Stimulated activated naive CD8-positive, alpha-beta T cell treated with anti-CD3 and anti-CD28 coated beads, Interleukin-15, amount 100 ng/mL, for 72 hours (primary cell): ENCODE results near the gene KRT76.
A peak's percentile ranks its signal among the peaks of the same experiment; 100 is the strongest.

Source experiments
- ATAC-seq: fragments of 150-1000 bp; cut with Tn5 transposase; 2 replicates; pipeline ENCODE4 v1.10.0; 2021; ENCODE audit warnings: mild to moderate bottlenecking, moderate library complexity
- DNase-seq, 2 donors: peaks; one replicate each; pipeline ENCODE4 v3.0.0; 2021 to 2022
- H3K27ac Mint-ChIP-seq, 2 donors: one replicate each; pipeline ENCODE4 v1.8.0; 2022; ENCODE audit warnings: mild to moderate bottlenecking in 2 of 2, mixed read lengths in 2 of 2, moderate library complexity in 2 of 2
- H3K27me3 Mint-ChIP-seq: one replicate; pipeline ENCODE4 v1.8.0; 2022; ENCODE audit warnings: mixed read lengths
- H3K4me1 Mint-ChIP-seq: one replicate; pipeline ENCODE4 v1.8.0; 2022; ENCODE audit warnings: mild to moderate bottlenecking, mixed read lengths
- H3K4me3 Mint-ChIP-seq, 2 donors: one replicate each; pipeline ENCODE4 v1.8.0; 2022; ENCODE audit warnings: mild to moderate bottlenecking in 2 of 2, mixed read lengths in 2 of 2, moderate library complexity in 1 of 2
- H3K9me3 Mint-ChIP-seq, 2 donors: one replicate each; pipeline ENCODE4 v1.8.0; 2022; ENCODE audit warnings: mixed read lengths in 2 of 2

The KRT76 gene

GRCh38 chr12:52749827-52750226 is 27.3 kb downstream of the KRT76 start:
- H3K27ac Mint-ChIP-seq: no peak overlapping the region
- H3K4me1 Mint-ChIP-seq: peaks cover 13% of the 10 kb centered on the region
- H3K27me3 Mint-ChIP-seq: no peaks in the 10 kb centered on the region
- no peak for DNase-seq
- no peak for ATAC-seq
- H3K9me3 Mint-ChIP-seq: no peaks in the 10 kb centered on the region
- H3K4me3 Mint-ChIP-seq: no peak overlapping the region

DNA sequence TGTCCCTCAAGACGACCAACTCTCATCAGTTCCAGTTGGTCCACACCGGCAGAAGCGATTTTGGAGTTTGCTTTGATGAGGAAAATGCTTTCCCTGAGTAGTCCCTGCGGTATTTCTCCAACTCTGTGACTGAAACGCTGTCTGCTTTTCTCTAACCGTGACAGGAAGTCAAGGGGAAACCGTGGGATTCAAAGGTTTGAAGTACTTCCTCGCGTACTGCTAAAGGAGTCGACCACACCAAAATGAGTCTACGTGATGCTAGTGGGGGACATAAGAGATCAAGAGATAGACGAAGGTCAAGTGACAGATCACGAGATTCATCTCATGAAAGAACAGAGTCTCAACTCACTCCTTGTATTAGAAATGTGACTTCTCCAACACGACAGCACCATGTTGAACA is 28.6 kb downstream of the KRT76 start:
- peak overlapping the region in 1 of 2 donors; percentile 55 for H3K27ac Mint-ChIP-seq
- ATAC-seq: no peak

DNA sequence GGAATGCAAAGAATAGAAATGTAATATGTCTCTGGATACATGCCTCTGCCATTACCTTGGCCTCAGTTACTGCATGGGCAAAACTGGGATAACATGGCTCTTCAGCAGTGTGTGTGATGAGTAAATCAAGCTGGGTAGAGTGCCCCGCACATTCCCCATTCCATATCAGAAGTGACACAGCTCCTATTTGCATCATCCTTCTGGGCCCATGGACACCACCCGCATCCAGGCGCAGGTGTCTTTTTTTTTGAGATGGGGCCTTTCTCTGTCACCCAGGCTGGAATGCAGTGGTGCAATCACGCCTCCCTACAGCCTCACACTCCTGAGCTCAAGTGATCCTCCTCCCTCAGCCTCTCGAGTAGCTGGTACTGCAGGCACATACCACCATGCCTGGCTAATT is 31.6 kb downstream of the KRT76 start:
- ATAC-seq (no peak), DNase-seq (no peak)
- H3K4me1 Mint-ChIP-seq: peaks cover 13% of the 10 kb centered on the region
- H3K27me3 Mint-ChIP-seq: no peaks in the 10 kb centered on the region
- no peak overlapping the region for H3K4me3 Mint-ChIP-seq
- H3K27ac Mint-ChIP-seq: no peak overlapping the region
- H3K9me3 Mint-ChIP-seq: no peaks in the 10 kb centered on the region

More for the DNA sequence above, 28.6 kb downstream of the KRT76 start:
- Mint-ChIP-seq H3K9me3 (no peaks in the 10 kb centered on the region), H3K4me1 (peaks cover 13% of the 10 kb centered on the region), H3K4me3 (no peak overlapping the region), H3K27me3 (no peaks in the 10 kb centered on the region)
- DNase-seq: no peak

DNA sequence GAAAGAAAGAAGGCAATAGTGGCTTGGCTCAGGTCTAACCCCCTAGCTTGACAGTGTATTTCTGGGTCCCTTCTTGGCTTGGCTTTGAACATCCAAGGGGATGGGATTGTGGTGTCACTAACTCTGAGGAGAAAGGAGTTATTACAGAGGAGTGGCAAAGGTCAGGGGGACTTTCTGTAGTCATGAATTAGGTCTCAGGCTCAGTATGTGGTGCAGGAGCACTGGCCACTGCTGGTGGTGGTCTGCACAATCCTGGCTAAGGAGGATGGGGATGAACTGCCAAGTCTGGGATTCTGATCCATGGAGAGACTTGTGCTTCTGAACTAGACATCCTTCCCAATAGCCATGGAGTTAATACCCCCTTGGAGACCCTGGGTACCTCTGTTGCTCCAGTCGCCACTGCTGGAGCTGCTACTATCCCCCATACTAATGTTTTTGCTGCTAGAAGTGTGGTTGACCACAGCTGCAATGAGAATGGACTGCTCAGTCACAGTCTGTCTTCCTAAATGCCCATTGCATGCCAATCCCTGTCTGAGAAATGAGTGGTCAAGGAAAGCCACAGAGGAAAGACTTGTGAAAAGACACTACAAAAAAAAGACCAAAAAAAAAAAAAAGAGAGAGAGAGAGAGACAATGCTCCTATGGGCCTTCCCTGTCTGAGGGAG is 32.5 kb downstream of the KRT76 start:
- peaks cover 13% of the 10 kb centered on the region for H3K4me1 Mint-ChIP-seq
- no peak overlapping the region for H3K4me3 Mint-ChIP-seq
- H3K27ac Mint-ChIP-seq: peak overlapping the region in 1 of 2 donors; percentile 64
- ATAC-seq (no peak), DNase-seq (no peak)
- H3K27me3 Mint-ChIP-seq: no peaks in the 10 kb centered on the region
- H3K9me3 Mint-ChIP-seq: no peaks in the 10 kb centered on the region

- no peak for DNase-seq
- no peak for ATAC-seq
- Mint-ChIP-seq H3K27me3 (no peaks in the 10 kb centered on the region), H3K4me3 (no peak overlapping the region), H3K4me1 (no peaks in the 10 kb centered on the region), H3K9me3 (no peaks in the 10 kb centered on the region), H3K27ac (no peak overlapping the region)
These were observed 34.2 kb downstream of the KRT76 start for GRCh38 chr12:52742822-52743457.

DNA sequence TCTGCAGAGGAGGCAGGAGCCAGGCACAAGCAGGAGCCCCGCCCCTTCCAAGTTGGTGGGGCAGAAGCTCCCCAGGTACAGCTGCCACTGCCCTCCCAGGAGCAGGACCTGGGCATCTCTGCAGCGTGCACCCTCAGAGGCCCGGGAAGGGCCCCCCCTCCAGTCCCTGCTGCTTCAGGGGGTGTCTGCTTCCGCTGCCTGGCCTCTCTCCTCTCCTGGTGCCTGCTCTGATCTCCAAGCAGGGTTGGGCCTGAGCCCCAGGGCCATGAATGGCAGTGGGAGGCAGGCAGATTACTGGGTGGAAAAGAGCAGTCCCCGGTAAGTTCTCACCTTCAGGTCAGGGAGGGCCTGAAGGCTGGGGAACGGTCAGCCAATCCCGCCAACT is 35.0 kb downstream of the KRT76 start:
- Mint-ChIP-seq H3K4me3 (no peak overlapping the region), H3K27ac (no peak overlapping the region), H3K27me3 (no peaks in the 10 kb centered on the region), H3K4me1 (no peaks in the 10 kb centered on the region), H3K9me3 (no peaks in the 10 kb centered on the region)
- ATAC-seq (no peak), DNase-seq (no peak)

GRCh38 chr12:52741375-52742195 is 35.6 kb downstream of the KRT76 start:
- DNase-seq: peak; percentile 56 to 58
- Mint-ChIP-seq H3K27me3 (no peaks in the 10 kb centered on the region), H3K4me1 (no peaks in the 10 kb centered on the region), H3K27ac (no peak overlapping the region), H3K4me3 (no peak overlapping the region), H3K9me3 (no peaks in the 10 kb centered on the region)
- ATAC-seq: no peak

- no peaks in the 10 kb centered on the region for H3K9me3 Mint-ChIP-seq
- H3K4me1 Mint-ChIP-seq: no peaks in the 10 kb centered on the region
- no peaks in the 10 kb centered on the region for H3K27me3 Mint-ChIP-seq
- ATAC-seq (no peak), DNase-seq (no peak)
- H3K4me3 Mint-ChIP-seq: no peak overlapping the region
- no peak overlapping the region for H3K27ac Mint-ChIP-seq
These were observed 36.6 kb downstream of the KRT76 start for GRCh38 chr12:52740584-52740983.

DNA sequence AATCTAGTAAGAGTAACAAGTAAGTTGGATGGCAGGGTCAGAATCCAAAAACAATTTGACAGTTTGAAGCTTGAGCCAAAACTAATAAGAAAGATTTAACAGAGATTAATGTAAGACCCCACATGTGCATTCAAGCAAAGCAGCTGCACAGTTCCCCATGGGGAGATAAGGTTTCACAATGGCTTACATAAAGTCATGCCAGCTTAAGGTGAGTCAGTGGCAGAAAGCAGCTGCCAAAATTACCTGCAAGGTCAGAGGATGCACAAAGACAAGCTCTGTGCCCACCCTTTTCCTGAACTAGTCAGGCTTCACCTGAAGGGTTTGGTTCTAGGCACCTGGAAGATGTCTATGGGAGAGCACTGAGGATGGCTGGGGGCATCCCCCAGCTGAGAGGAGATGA is 37.2 kb downstream of the KRT76 start:
- no peak overlapping the region for H3K27ac Mint-ChIP-seq
- H3K4me3 Mint-ChIP-seq: no peak overlapping the region
- ATAC-seq: no peak
- H3K9me3 Mint-ChIP-seq: no peaks in the 10 kb centered on the region
- H3K4me1 Mint-ChIP-seq: no peaks in the 10 kb centered on the region
- no peak for DNase-seq
- no peaks in the 10 kb centered on the region for H3K27me3 Mint-ChIP-seq

DNA sequence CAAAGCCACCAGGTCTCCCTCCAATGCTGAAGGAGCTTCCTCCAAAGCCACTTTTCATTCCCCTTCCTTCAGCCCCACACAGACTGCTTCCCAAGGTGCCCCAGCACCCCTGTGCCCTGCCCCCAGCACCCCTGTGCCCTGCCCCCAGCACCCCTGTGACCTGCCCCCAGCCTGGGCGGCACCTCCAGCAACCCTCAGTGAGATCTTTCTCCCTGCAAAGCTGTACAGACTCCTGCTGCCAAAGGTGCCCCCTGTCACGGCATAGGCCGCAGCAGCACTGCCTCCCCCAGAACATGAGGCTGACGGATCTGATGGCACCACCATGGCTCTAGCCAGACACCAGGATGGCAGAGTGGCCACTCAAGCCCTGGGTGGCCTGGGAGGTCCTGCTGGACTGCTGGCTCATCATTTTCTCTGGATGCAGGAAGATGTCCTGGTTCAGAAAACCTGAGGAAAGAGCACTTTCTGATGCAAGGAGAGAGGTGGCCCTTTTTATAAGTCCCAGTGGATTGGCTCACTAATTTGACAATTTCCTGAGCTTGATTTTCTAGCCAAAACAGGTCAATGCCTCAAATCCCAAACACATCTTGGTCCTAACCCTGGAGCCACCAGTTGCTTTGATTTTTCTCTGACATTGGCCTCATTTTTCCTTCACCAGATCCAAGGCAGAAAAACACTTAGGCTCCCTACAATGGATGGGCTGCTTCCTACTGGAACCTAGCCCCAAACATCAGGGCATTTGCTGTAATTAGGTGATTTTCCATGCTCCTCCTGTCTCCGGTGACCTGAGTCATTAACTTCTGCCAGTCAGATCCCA is 41.1 kb downstream of the KRT76 start:
- DNase-seq: no peak
- H3K27ac Mint-ChIP-seq: no peak overlapping the region
- ATAC-seq: no peak
- H3K4me1 Mint-ChIP-seq: no peaks in the 10 kb centered on the region
- H3K4me3 Mint-ChIP-seq: no peak overlapping the region
- no peaks in the 10 kb centered on the region for H3K9me3 Mint-ChIP-seq
- H3K27me3 Mint-ChIP-seq: no peaks in the 10 kb centered on the region

DNA sequence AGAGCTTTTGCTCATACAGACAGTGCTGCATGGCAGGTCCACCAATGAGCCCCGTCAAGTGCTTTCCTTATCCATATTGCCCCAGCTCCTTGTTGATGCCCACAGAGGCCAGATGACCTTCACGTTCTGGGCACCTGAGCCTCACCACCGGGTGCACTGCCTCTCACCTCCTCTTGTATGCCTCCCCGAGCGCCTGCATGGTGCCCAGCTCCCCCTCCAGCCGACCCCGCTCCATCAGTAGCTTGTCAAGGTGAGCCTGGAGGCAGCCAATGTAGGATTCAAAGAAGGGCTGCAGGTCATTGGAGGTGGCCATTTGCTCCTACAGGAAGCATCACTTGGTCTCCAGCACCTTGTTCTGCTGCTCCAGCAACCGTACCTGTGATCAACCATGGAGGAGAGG is 42.0 kb downstream of the KRT76 start:
- no peaks in the 10 kb centered on the region for H3K4me1 Mint-ChIP-seq
- DNase-seq (no peak), ATAC-seq (no peak)
- no peaks in the 10 kb centered on the region for H3K9me3 Mint-ChIP-seq
- H3K27ac Mint-ChIP-seq: no peak overlapping the region
- H3K27me3 Mint-ChIP-seq: no peaks in the 10 kb centered on the region
- H3K4me3 Mint-ChIP-seq: no peak overlapping the region

GRCh38 chr12:52730793-52731192 is 46.4 kb downstream of the KRT76 start:
- Mint-ChIP-seq H3K9me3 (no peaks in the 10 kb centered on the region), H3K4me1 (no peaks in the 10 kb centered on the region), H3K27ac (no peak overlapping the region), H3K27me3 (no peaks in the 10 kb centered on the region), H3K4me3 (no peak overlapping the region)
- no peak for ATAC-seq
- DNase-seq: no peak

GRCh38 chr12:52730383-52730782 is 46.8 kb downstream of the KRT76 start:
- no peak overlapping the region for H3K4me3 Mint-ChIP-seq
- ATAC-seq: no peak
- H3K4me1 Mint-ChIP-seq: no peaks in the 10 kb centered on the region
- H3K27ac Mint-ChIP-seq: no peak overlapping the region
- H3K27me3 Mint-ChIP-seq: no peaks in the 10 kb centered on the region
- no peaks in the 10 kb centered on the region for H3K9me3 Mint-ChIP-seq
- no peak for DNase-seq

DNA sequence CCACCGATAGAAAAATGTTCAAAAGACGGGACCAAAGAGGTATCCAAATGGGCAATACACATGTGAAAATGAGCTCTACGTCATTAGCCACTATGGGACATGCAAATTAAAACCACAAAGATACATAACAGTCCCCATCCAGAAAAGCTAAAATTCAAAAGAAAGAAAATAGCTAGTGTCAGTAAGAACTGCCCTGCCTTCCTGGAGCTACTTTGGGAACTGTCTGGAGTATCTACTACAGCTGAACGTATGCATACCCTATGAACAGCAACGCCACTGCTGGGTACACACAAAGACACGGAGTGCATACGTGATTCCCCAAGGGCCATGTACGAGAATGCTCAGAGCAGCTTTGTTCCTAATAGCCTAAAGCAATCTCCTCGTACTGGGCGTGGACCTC is 48.0 kb downstream of the KRT76 start:
- Mint-ChIP-seq H3K4me3 (no peak overlapping the region), H3K27ac (no peak overlapping the region)

GRCh38 chr12:52728374-52728773 is 48.8 kb downstream of the KRT76 start:
- H3K27ac Mint-ChIP-seq: no peak overlapping the region
- no peaks in the 10 kb centered on the region for H3K4me1 Mint-ChIP-seq
- DNase-seq (no peak), ATAC-seq (no peak)
- H3K4me3 Mint-ChIP-seq: no peak overlapping the region
- no peaks in the 10 kb centered on the region for H3K27me3 Mint-ChIP-seq
- H3K9me3 Mint-ChIP-seq: no peaks in the 10 kb centered on the region

More for the DNA sequence above, 48.0 kb downstream of the KRT76 start:
- Mint-ChIP-seq H3K9me3 (no peaks in the 10 kb centered on the region), H3K27me3 (no peaks in the 10 kb centered on the region), H3K4me1 (no peaks in the 10 kb centered on the region)
- ATAC-seq (no peak), DNase-seq (no peak)
